Activated naive CD8-positive, alpha-beta T cell treated with anti-CD3 and anti-CD28 coated beads for 36 hours (primary cell): ENCODE measurements around the gene TLR5. TPM values are rescaled to one million over a fixed set of nuclear protein-coding genes. Genes with fewer than 3 reads are reported as not detected.
"Not testable (repeated sequence)": the region's sequence is repeated elsewhere in the genome, so short reads cannot be mapped to it uniquely, and the experiment has no call there.

Experiments
- DNase-seq: peaks from one replicate; pipeline ENCODE4 v3.0.0; 2021
- H3K27ac Mint-ChIP-seq: one replicate; pipeline ENCODE4 v1.8.0; 2022; ENCODE audit warnings: mild to moderate bottlenecking, moderate library complexity, mixed read lengths
- H3K27me3 Mint-ChIP-seq: one replicate; pipeline ENCODE4 v1.8.0; 2022; ENCODE audit warnings: mild to moderate bottlenecking, mixed read lengths
- H3K36me3 Mint-ChIP-seq: one replicate; pipeline ENCODE4 v1.8.0; 2021; ENCODE audit warnings: mild to moderate bottlenecking, mixed read lengths
- H3K4me1 Mint-ChIP-seq: one replicate; pipeline ENCODE4 v1.8.0; 2021; ENCODE audit warnings: mixed read lengths
- H3K4me3 Mint-ChIP-seq: one replicate; pipeline ENCODE4 v1.8.0; 2022; ENCODE audit warnings: mild to moderate bottlenecking, moderate library complexity, mixed read lengths
- H3K9me3 Mint-ChIP-seq: one replicate; pipeline ENCODE4 v1.8.0; 2022; ENCODE audit warnings: mixed read lengths
- total RNA-seq, 2 experiments: library from RNA; stranded (reverse); gene quantifications; one replicate each; pipeline ENCODE4 v1.2.3, GENCODE V29; 2021

Gene TLR5
- total RNA-seq: under 1 TPM; 0.19 to 0.38 TPM

GRCh38 chr1:223142795-223143536 is at the start of gene TLR5:
Gene TLR5, minus strand, starts transcription at chr1:223143248. Its CDS starts 30,217 bp downstream, at chr1:223113031.
- Mint-ChIP-seq H3K4me3 (peak within 1 kb of the TSS; percentile 70), H3K27ac (peak within 1 kb of the TSS; percentile 65), H3K9me3 (no peaks in the 10 kb centered on the region), H3K4me1 (peaks cover 9% of the 10 kb centered on the region), H3K36me3 (no peaks in the 10 kb centered on the region), H3K27me3 (no peaks in the 10 kb centered on the region)
- peak; percentile 87 for DNase-seq

GRCh38 chr1:223189903-223190724 is 47.1 kb upstream of the TLR5 start:
- H3K4me1 Mint-ChIP-seq: peaks cover 41% of the 10 kb centered on the region
- DNase-seq: peak; percentile 77
- H3K27ac Mint-ChIP-seq: peak overlapping the region; percentile 98
- H3K4me3 Mint-ChIP-seq: peak overlapping the region; percentile 5
- peaks cover 9% of the 10 kb centered on the region for H3K9me3 Mint-ChIP-seq
- peaks cover 7% of the 10 kb centered on the region for H3K36me3 Mint-ChIP-seq
- peaks cover 9% of the 10 kb centered on the region for H3K27me3 Mint-ChIP-seq

- peaks cover 7% of the 10 kb centered on the region for H3K36me3 Mint-ChIP-seq
- DNase-seq: no peak
- peak overlapping the region; percentile 98 for H3K27ac Mint-ChIP-seq
- H3K4me1 Mint-ChIP-seq: peaks cover 41% of the 10 kb centered on the region
- peaks cover 11% of the 10 kb centered on the region for H3K27me3 Mint-ChIP-seq
- H3K9me3 Mint-ChIP-seq: peaks cover 9% of the 10 kb centered on the region
- H3K4me3 Mint-ChIP-seq: no peak overlapping the region
Observed at GRCh38 chr1:223189525-223189902, 46.5 kb upstream of the TLR5 start.

- H3K27ac Mint-ChIP-seq: peak overlapping the region; percentile 40
- no peak for DNase-seq
- H3K4me3 Mint-ChIP-seq: no peak overlapping the region
- H3K36me3 Mint-ChIP-seq: peaks cover 7% of the 10 kb centered on the region
- H3K27me3 Mint-ChIP-seq: peaks cover 11% of the 10 kb centered on the region
- peaks cover 9% of the 10 kb centered on the region for H3K9me3 Mint-ChIP-seq
- H3K4me1 Mint-ChIP-seq: peaks cover 38% of the 10 kb centered on the region
Observed at GRCh38 chr1:223188618-223189356, 45.7 kb upstream of the TLR5 start.

- Mint-ChIP-seq H3K9me3 (peaks cover 9% of the 10 kb centered on the region), H3K27ac (no peak overlapping the region), H3K4me3 (no peak overlapping the region), H3K36me3 (peaks cover 7% of the 10 kb centered on the region), H3K27me3 (peaks cover 11% of the 10 kb centered on the region), H3K4me1 (peaks cover 30% of the 10 kb centered on the region)
- DNase-seq: no peak
Observed at GRCh38 chr1:223186800-223187199, 43.8 kb upstream of the TLR5 start.

GRCh38 chr1:223183268-223183862 is 40.3 kb upstream of the TLR5 start:
- peaks cover 4% of the 10 kb centered on the region for H3K36me3 Mint-ChIP-seq
- H3K27ac Mint-ChIP-seq: no peak overlapping the region
- H3K4me1 Mint-ChIP-seq: peaks cover 10% of the 10 kb centered on the region
- peaks cover 24% of the 10 kb centered on the region for H3K27me3 Mint-ChIP-seq
- H3K9me3 Mint-ChIP-seq: peaks cover 6% of the 10 kb centered on the region
- no peak overlapping the region for H3K4me3 Mint-ChIP-seq
- DNase-seq: no peak

GRCh38 chr1:223180731-223181321 is 37.8 kb upstream of the TLR5 start:
- peaks cover 23% of the 10 kb centered on the region for H3K27me3 Mint-ChIP-seq
- no peaks in the 10 kb centered on the region for H3K36me3 Mint-ChIP-seq
- no peak overlapping the region for H3K27ac Mint-ChIP-seq
- DNase-seq: no peak
- H3K4me3 Mint-ChIP-seq: no peak overlapping the region
- H3K4me1 Mint-ChIP-seq: peaks cover 7% of the 10 kb centered on the region
- H3K9me3 Mint-ChIP-seq: no peaks in the 10 kb centered on the region

- Mint-ChIP-seq H3K27me3 (peaks cover 19% of the 10 kb centered on the region), H3K27ac (no peak overlapping the region), H3K36me3 (no peaks in the 10 kb centered on the region), H3K4me3 (no peak overlapping the region), H3K4me1 (peaks cover 7% of the 10 kb centered on the region), H3K9me3 (no peaks in the 10 kb centered on the region)
- no peak for DNase-seq
Observed at GRCh38 chr1:223179786-223180185, 36.7 kb upstream of the TLR5 start.

GRCh38 chr1:223179280-223179679 is 36.2 kb upstream of the TLR5 start:
- no peaks in the 10 kb centered on the region for H3K36me3 Mint-ChIP-seq
- no peak for DNase-seq
- no peak overlapping the region for H3K27ac Mint-ChIP-seq
- no peaks in the 10 kb centered on the region for H3K9me3 Mint-ChIP-seq
- H3K4me3 Mint-ChIP-seq: no peak overlapping the region
- H3K27me3 Mint-ChIP-seq: peaks cover 19% of the 10 kb centered on the region
- peaks cover 7% of the 10 kb centered on the region for H3K4me1 Mint-ChIP-seq

- Mint-ChIP-seq H3K27ac (no peak overlapping the region), H3K4me3 (no peak overlapping the region), H3K36me3 (no peaks in the 10 kb centered on the region), H3K27me3 (peaks cover 19% of the 10 kb centered on the region), H3K4me1 (peaks cover 7% of the 10 kb centered on the region), H3K9me3 (no peaks in the 10 kb centered on the region)
- DNase-seq: no peak
Observed at GRCh38 chr1:223177681-223178080, 34.6 kb upstream of the TLR5 start.

- no peaks in the 10 kb centered on the region for H3K36me3 Mint-ChIP-seq
- no peak overlapping the region for H3K27ac Mint-ChIP-seq
- no peaks in the 10 kb centered on the region for H3K9me3 Mint-ChIP-seq
- H3K27me3 Mint-ChIP-seq: peaks cover 17% of the 10 kb centered on the region
- no peak for DNase-seq
- no peak overlapping the region for H3K4me3 Mint-ChIP-seq
- peaks cover 3% of the 10 kb centered on the region for H3K4me1 Mint-ChIP-seq
Observed at GRCh38 chr1:223176437-223176836, 33.4 kb upstream of the TLR5 start.

GRCh38 chr1:223175633-223176032 is 32.6 kb upstream of the TLR5 start:
- Mint-ChIP-seq H3K4me3 (no peak overlapping the region), H3K27ac (no peak overlapping the region), H3K27me3 (peaks cover 10% of the 10 kb centered on the region)

GRCh38 chr1:223175032-223175431 is 32.0 kb upstream of the TLR5 start:
- no peak for DNase-seq
- Mint-ChIP-seq H3K27ac (no peak overlapping the region), H3K4me1 (peaks cover 3% of the 10 kb centered on the region), H3K4me3 (no peak overlapping the region), H3K9me3 (no peaks in the 10 kb centered on the region), H3K27me3 (peaks cover 10% of the 10 kb centered on the region), H3K36me3 (no peaks in the 10 kb centered on the region)

More at GRCh38 chr1:223175633-223176032, 32.6 kb upstream of the TLR5 start:
- Mint-ChIP-seq H3K9me3 (no peaks in the 10 kb centered on the region), H3K4me1 (peaks cover 3% of the 10 kb centered on the region), H3K36me3 (no peaks in the 10 kb centered on the region)
- no peak for DNase-seq

- H3K4me1 Mint-ChIP-seq, H3K4me3 Mint-ChIP-seq, DNase-seq, H3K9me3 Mint-ChIP-seq, H3K27ac Mint-ChIP-seq, H3K27me3 Mint-ChIP-seq, H3K36me3 Mint-ChIP-seq: not testable (repeated sequence)
Observed at GRCh38 chr1:223169458-223169857, 26.4 kb upstream of the TLR5 start.
